Stimulated activated CD4-positive, alpha-beta T cell treated with anti-CD3 and anti-CD28 coated beads, Interleukin-2, amount 100 ng/mL, for 24 hours (primary cell): Measurements from ENCODE around the gene C4orf33.
"Not testable (repeated sequence)": the region's sequence is repeated elsewhere in the genome, so short reads cannot be mapped to it uniquely, and the experiment has no call there.

Experiments
- DNase-seq, 2 donors: peaks; one replicate each; pipeline ENCODE4 v3.0.0-alpha.2; 2020

Gene C4orf33

GRCh38 chr4:129095811-129096454 is at the start of gene C4orf33:
TSS of gene C4orf33 (plus strand) at chr4:129096152. CDS start at chr4:129102611, 6,459 bp downstream.
- DNase-seq = peak; percentile 75 to 81

GRCh38 chr4:129059028-129059427 is 36.9 kb upstream of the C4orf33 start:
- no peak for DNase-seq

GRCh38 chr4:129062580-129062979 is 33.4 kb upstream of the C4orf33 start:
- no peak for DNase-seq

- no peak for DNase-seq
These were observed 32.3 kb upstream of the C4orf33 start for GRCh38 chr4:129063640-129064039.

- no peak for DNase-seq
These were observed 31.2 kb upstream of the C4orf33 start for GRCh38 chr4:129064717-129065116.

GRCh38 chr4:129069537-129069936 is 26.4 kb upstream of the C4orf33 start:
- not testable (repeated sequence) for DNase-seq

GRCh38 chr4:129077326-129077725 is 18.6 kb upstream of the C4orf33 start:
- DNase-seq = no peak

GRCh38 chr4:129080129-129080528 is 15.8 kb upstream of the C4orf33 start:
- no peak for DNase-seq

GRCh38 chr4:129082302-129082701 is 13.7 kb upstream of the C4orf33 start:
- DNase-seq = no peak

GRCh38 chr4:129085472-129085871 is 10.5 kb upstream of the C4orf33 start:
- DNase-seq = no peak

- DNase-seq = no peak
These were observed 8.4 kb upstream of the C4orf33 start for GRCh38 chr4:129087516-129087915.

- no peak for DNase-seq
These were observed 3.2 kb upstream of the C4orf33 start for GRCh38 chr4:129092631-129093190.

- DNase-seq = peak; percentile 96 to 97
These were observed 2.6 kb upstream of the C4orf33 start, which contains the start of gene SCLT1 for GRCh38 chr4:129093191-129093920. TSS of gene SCLT1 (minus strand) at chr4:129093539. CDS start at chr4:129093103, 436 bp downstream.

- DNase-seq = no peak
These were observed 1.6 kb upstream of the C4orf33 start for GRCh38 chr4:129094347-129094746.

- DNase-seq = no peak
These were observed 2.6 kb downstream of the C4orf33 start for GRCh38 chr4:129098531-129099001.

- no peak for DNase-seq
These were observed 14.2 kb downstream of the C4orf33 start for GRCh38 chr4:129109965-129110824.

GRCh38 chr4:129110931-129111330 is 15.0 kb downstream of the C4orf33 start:
- no peak for DNase-seq

GRCh38 chr4:129111919-129112318 is 16.0 kb downstream of the C4orf33 start:
- no peak for DNase-seq

GRCh38 chr4:129113434-129113833 is 17.5 kb downstream of the C4orf33 start:
- no peak for DNase-seq

GRCh38 chr4:129113919-129114318 is 18.0 kb downstream of the C4orf33 start:
- DNase-seq = no peak

GRCh38 chr4:129117705-129118104 is 21.8 kb downstream of the C4orf33 start:
- DNase-seq = no peak

GRCh38 chr4:129126614-129127013 is 30.7 kb downstream of the C4orf33 start:
- DNase-seq = not testable (repeated sequence)

GRCh38 chr4:129129143-129129542 is 33.2 kb downstream of the C4orf33 start:
- no peak for DNase-seq
